CD4-positive, CD25-positive, alpha-beta regulatory T cell (primary cell): ENCODE data around the gene NPR3. TPM values are rescaled to one million over a fixed set of nuclear protein-coding genes. Genes with fewer than 3 reads are reported as not detected.
A peak's percentile ranks its signal among the peaks of the same experiment; 100 is the strongest.

Experiments
- ATAC-seq, 2 donors: fragments of 150-1000 bp; cut with Tn5 transposase; one replicate each; pipeline ENCODE4 v1.10.0; 2021; ENCODE audit warnings: low read depth in 2 of 2, moderate number of reproducible peaks in 2 of 2, moderate library complexity in 1 of 2
- DNase-seq, 3 donors: peaks; one replicate each; pipeline versions ENCODE4 v3.0.0 to v3.0.0-alpha.2; 2012 to 2022; ENCODE audit warnings: mixed read lengths in 1 of 3
- H3K27ac ChIP-seq: one replicate; pipeline ENCODE4 v1.7.0; 2013; ENCODE audit warnings: mild to moderate bottlenecking, low read length; ENCODE audit not compliant: insufficient read depth, poor library complexity, severe bottlenecking
- H3K27me3 ChIP-seq: one replicate; pipeline ENCODE4 v1.7.0; 2013; ENCODE audit warnings: low read length; ENCODE audit not compliant: control insufficient read depth, insufficient read depth
- H3K36me3 ChIP-seq: one replicate; pipeline ENCODE4 v1.7.0; 2013; ENCODE audit warnings: mild to moderate bottlenecking, low read length, moderate library complexity; ENCODE audit not compliant: control insufficient read depth, insufficient read depth
- H3K4me1 ChIP-seq: 2 replicates; pipeline ENCODE4 v1.7.0; 2013; ENCODE audit warnings: mild to moderate bottlenecking, low read length; ENCODE audit not compliant: insufficient read depth, control insufficient read depth, poor library complexity, severe bottlenecking
- H3K4me3 ChIP-seq: one replicate; pipeline ENCODE4 v1.7.0; 2013; ENCODE audit warnings: low read depth, mild to moderate bottlenecking, low read length, moderate library complexity
- H3K9me3 ChIP-seq, 2 experiments: 1 replicate in 1 of 2; 2 replicates in 1 of 2; pipeline ENCODE4 v1.7.0; 2013; ENCODE audit warnings: low read length in 2 of 2, mild to moderate bottlenecking in 1 of 2, moderate library complexity in 1 of 2; ENCODE audit not compliant: control insufficient read depth in 2 of 2
- H3K27ac Mint-ChIP-seq, 3 donors: one replicate each; pipeline ENCODE4 v1.8.0; 2020 to 2022; ENCODE audit warnings: mild to moderate bottlenecking in 3 of 3, mixed read lengths in 3 of 3, moderate library complexity in 2 of 3
- H3K27me3 Mint-ChIP-seq: one replicate; pipeline ENCODE4 v1.8.0; 2022; ENCODE audit warnings: mild to moderate bottlenecking, mixed read lengths
- H3K36me3 Mint-ChIP-seq: one replicate; pipeline ENCODE4 v1.8.0; 2020; ENCODE audit warnings: mixed read lengths
- H3K4me1 Mint-ChIP-seq, 4 donors: one replicate each; pipeline ENCODE4 v1.8.0; 2020 to 2022; ENCODE audit warnings: mixed read lengths in 4 of 4, mild to moderate bottlenecking in 1 of 4
- H3K4me3 Mint-ChIP-seq, 4 donors: one replicate each; pipeline ENCODE4 v1.8.0; 2020 to 2022; ENCODE audit warnings: mild to moderate bottlenecking in 4 of 4, mixed read lengths in 4 of 4, moderate library complexity in 3 of 4
- H3K9me3 Mint-ChIP-seq, 7 donors: one replicate each; pipeline ENCODE4 v1.8.0; 2020 to 2022; ENCODE audit warnings: mixed read lengths in 7 of 7, mild to moderate bottlenecking in 3 of 7, moderate library complexity in 2 of 7
- polyA plus RNA-seq, 4 donors: library from polyadenylated mRNA; unstranded; fragments of 300-500 nt; fragmentation: Illumina TruSeq; gene quantifications; one replicate each; pipeline ENCODE4 v1.2.3, GENCODE V29; 2021
- total RNA-seq: library from RNA; stranded (reverse); gene quantifications from one replicate; pipeline ENCODE4 v1.2.3, GENCODE V29; 2022

The NPR3 gene
- total and polyA plus RNA-seq, 5 donors from 2014 or later = 2.4 TPM; not detected in 4

DNA sequence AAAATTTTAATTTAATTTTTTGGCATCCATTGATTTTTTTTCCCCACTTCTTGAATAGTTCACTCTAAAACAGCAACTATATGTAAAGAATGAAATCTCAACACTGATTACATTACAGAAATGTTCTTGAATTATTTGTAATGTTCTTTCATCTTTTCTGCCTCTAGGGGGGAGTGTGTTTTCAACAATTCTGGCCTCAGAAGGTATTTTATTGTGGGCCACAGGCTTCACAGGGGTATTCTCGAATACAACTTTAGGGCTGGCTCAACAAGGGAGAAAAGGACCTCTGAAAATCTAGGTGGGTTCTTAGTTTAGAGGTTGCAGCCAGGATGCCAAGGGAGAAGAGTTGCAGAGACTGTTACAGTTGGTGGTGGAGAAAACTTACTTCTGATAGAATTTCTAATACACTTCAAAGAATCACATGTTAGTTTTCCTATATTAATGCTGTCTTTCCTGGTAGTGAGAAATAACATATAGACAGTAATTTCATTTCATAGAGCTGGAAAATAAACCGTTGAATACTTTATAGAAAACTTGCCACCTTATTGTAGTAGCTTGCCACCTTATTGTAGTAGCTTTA, 3.6 kb upstream of the NPR3 start:
- peaks cover 3% of the 10 kb centered on the region for H3K36me3 Mint-ChIP-seq
- Histone ChIP-seq H3K27ac (no peak overlapping the region), H3K4me3 (no peak overlapping the region), H3K4me1 (peaks cover 12% of the 10 kb centered on the region), H3K27me3 (peaks cover 1% of the 10 kb centered on the region), H3K36me3 (no peaks in the 10 kb centered on the region), H3K9me3 (no peaks in the 10 kb centered on the region)
- peaks cover 38% of the 10 kb centered on the region for H3K27me3 Mint-ChIP-seq
- no peak overlapping the region for H3K27ac Mint-ChIP-seq
- no peak for DNase-seq
- H3K9me3 Mint-ChIP-seq = peaks cover 0 to 6% (median 0%) of the 10 kb centered on the region in 7 donors
- ATAC-seq = no peak
- peaks cover 0 to 21% (median 10%) of the 10 kb centered on the region in 4 donors for H3K4me1 Mint-ChIP-seq
- H3K4me3 Mint-ChIP-seq = peak overlapping the region in 2 of 4 donors; percentile 37 to 47

DNA sequence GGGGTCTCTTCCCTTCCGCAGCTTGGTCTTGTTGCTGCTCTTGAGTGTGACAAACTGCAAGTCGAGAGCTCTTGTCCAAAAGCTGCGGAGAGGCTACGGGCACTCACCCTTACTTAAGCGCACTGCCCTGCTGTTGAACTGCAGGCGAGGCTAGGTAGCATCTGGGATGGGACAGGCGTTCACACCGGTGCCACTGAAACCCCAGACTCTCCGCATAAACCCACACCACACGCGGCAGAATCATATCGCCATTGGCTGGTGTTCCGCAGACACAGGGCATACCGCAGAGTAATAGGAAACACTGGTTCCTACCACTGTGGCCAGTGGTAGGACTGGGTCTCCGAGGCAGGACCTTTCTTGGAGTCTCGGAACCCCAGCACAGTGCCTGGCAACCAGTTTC, 2.2 kb upstream of the NPR3 start:
- H3K9me3 Mint-ChIP-seq = peaks cover 0 to 3% (median 0%) of the 10 kb centered on the region in 7 donors
- H3K4me3 ChIP-seq = no peak overlapping the region
- peaks cover 49% of the 10 kb centered on the region for H3K27me3 Mint-ChIP-seq
- no peaks in the 10 kb centered on the region for H3K9me3 ChIP-seq
- peaks cover 3% of the 10 kb centered on the region for H3K36me3 Mint-ChIP-seq
- no peak overlapping the region for H3K27ac ChIP-seq
- H3K4me1 ChIP-seq = peaks cover 12% of the 10 kb centered on the region
- H3K27ac Mint-ChIP-seq = no peak overlapping the region
- H3K36me3 ChIP-seq = no peaks in the 10 kb centered on the region
- DNase-seq (no peak), ATAC-seq (no peak)
- H3K4me3 Mint-ChIP-seq = peak overlapping the region in 3 of 4 donors; percentile 47 to 72 (median 55)
- peaks cover 1% of the 10 kb centered on the region for H3K27me3 ChIP-seq
- H3K4me1 Mint-ChIP-seq = peaks cover 0 to 26% (median 11%) of the 10 kb centered on the region in 4 donors

DNA sequence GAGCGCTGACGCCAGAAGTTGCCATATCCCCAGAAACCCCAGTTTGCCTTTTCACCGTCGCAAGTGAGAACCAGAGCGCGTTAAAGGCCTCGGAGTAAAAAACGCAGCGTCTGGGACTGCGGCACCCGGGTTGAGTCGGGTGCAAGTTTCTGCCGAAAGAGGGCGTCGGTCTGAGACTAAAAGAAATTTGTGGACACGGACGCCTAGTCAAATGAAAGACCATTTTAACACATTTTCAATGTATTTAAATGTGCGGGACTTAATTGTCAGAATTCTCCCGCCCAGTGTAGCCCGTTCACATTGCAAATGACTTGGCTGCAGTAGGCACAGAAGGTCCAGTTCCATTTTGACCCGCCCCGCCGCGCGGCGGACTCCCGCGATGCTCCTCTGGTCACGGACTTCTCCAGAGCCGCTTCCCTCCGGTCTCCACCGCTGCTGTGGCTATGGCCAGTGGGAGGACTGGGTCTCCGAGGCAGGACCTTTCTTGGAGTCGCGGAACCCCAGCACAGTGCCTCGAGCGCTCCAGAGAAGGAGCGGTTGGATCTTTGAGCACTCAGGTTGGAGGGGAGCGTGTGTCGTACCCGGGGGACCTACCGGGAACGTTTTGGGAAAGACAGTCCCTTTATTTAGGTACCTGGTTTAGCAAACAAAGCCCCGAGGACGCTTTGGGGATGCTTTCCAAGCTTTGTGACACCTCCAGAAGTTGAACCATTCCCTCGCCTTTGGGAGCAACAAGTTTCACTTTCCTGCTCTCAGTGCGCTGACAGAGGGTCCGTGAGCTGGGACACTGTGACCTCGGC, 1.2 kb upstream of the NPR3 start:
- no peak overlapping the region for H3K27ac ChIP-seq
- peaks cover 3% of the 10 kb centered on the region for H3K36me3 Mint-ChIP-seq
- peak overlapping the region; percentile 47 to 84 (median 64) for H3K4me3 Mint-ChIP-seq
- peaks cover 0 to 7% (median 0%) of the 10 kb centered on the region in 7 donors for H3K9me3 Mint-ChIP-seq
- H3K27me3 Mint-ChIP-seq = peaks cover 59% of the 10 kb centered on the region
- DNase-seq (peak in 1 of 3 donors; percentile 66), ATAC-seq (no peak)
- H3K27me3 ChIP-seq = peaks cover 4% of the 10 kb centered on the region
- no peak overlapping the region for H3K27ac Mint-ChIP-seq
- H3K4me3 ChIP-seq = peak overlapping the region; percentile 53
- H3K4me1 Mint-ChIP-seq = peaks cover 0 to 26% (median 11%) of the 10 kb centered on the region in 4 donors
- H3K4me1 ChIP-seq = peaks cover 12% of the 10 kb centered on the region
- H3K9me3 ChIP-seq = no peaks in the 10 kb centered on the region
- H3K36me3 ChIP-seq = no peaks in the 10 kb centered on the region

DNA sequence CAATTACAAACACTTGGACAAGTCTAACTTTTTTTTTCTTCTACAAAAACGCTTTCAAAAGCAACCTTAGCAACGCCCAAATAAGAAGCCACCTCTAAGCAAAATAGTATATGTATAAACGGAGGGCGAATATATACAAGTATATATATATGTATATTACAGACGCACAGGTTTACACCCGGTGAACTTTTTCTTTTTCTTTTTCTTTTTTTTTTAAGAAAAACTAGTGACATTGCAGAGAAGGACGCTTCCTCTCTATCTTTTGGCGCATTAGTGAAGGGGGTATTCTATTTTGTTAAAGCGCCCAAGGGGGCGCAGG, 200 bp downstream of the NPR3 start:
- H3K27me3 ChIP-seq = peaks cover 3% of the 10 kb centered on the region
- H3K4me3 Mint-ChIP-seq = peak overlapping the region in 3 of 4 donors; percentile 21 to 71 (median 33)

DNA sequence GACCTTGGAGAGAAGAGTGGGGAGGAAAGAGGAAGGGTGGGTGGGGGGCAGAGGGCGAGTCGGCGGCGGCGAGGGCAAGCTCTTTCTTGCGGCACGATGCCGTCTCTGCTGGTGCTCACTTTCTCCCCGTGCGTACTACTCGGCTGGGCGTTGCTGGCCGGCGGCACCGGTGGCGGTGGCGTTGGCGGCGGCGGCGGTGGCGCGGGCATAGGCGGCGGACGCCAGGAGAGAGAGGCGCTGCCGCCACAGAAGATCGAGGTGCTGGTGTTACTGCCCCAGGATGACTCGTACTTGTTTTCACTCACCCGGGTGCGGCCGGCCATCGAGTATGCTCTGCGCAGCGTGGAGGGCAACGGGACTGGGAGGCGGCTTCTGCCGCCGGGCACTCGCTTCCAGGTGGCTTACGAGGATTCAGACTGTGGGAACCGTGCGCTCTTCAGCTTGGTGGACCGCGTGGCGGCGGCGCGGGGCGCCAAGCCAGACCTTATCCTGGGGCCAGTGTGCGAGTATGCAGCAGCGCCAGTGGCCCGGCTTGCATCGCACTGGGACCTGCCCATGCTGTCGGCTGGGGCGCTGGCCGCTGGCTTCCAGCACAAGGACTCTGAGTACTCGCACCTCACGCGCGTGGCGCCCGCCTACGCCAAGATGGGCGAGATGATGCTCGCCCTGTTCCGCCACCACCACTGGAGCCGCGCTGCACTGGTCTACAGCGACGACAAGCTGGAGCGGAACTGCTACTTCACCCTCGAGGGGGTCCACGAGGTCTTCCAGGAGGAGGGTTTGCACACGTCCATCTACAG, 760 bp downstream of the NPR3 start:
- peaks cover 0 to 26% (median 11%) of the 10 kb centered on the region in 4 donors for H3K4me1 Mint-ChIP-seq
- H3K27me3 Mint-ChIP-seq = peaks cover 70% of the 10 kb centered on the region
- H3K9me3 ChIP-seq = no peaks in the 10 kb centered on the region
- H3K4me3 Mint-ChIP-seq = peak overlapping the region in 2 of 4 donors; percentile 21 to 71
- H3K4me1 ChIP-seq = peaks cover 12% of the 10 kb centered on the region
- no peak overlapping the region for H3K27ac Mint-ChIP-seq
- H3K4me3 ChIP-seq = no peak overlapping the region
- no peak for DNase-seq
- H3K27ac ChIP-seq = no peak overlapping the region
- no peaks in the 10 kb centered on the region for H3K36me3 ChIP-seq
- peaks cover 2% of the 10 kb centered on the region for H3K27me3 ChIP-seq
- H3K9me3 Mint-ChIP-seq = peaks cover 0 to 7% (median 0%) of the 10 kb centered on the region in 7 donors
- peaks cover 3% of the 10 kb centered on the region for H3K36me3 Mint-ChIP-seq
- no peak for ATAC-seq

More for the DNA sequence above, 200 bp downstream of the NPR3 start:
- Mint-ChIP-seq H3K4me1 (peaks cover 0 to 26% (median 11%) of the 10 kb centered on the region in 4 donors), H3K27me3 (peaks cover 69% of the 10 kb centered on the region), H3K36me3 (peaks cover 3% of the 10 kb centered on the region), H3K27ac (no peak overlapping the region), H3K9me3 (peaks cover 0 to 7% (median 0%) of the 10 kb centered on the region in 7 donors)
- Histone ChIP-seq H3K4me3 (no peak overlapping the region), H3K27ac (no peak overlapping the region), H3K4me1 (peaks cover 12% of the 10 kb centered on the region), H3K9me3 (no peaks in the 10 kb centered on the region), H3K36me3 (no peaks in the 10 kb centered on the region)
- DNase-seq (no peak), ATAC-seq (no peak)

DNA sequence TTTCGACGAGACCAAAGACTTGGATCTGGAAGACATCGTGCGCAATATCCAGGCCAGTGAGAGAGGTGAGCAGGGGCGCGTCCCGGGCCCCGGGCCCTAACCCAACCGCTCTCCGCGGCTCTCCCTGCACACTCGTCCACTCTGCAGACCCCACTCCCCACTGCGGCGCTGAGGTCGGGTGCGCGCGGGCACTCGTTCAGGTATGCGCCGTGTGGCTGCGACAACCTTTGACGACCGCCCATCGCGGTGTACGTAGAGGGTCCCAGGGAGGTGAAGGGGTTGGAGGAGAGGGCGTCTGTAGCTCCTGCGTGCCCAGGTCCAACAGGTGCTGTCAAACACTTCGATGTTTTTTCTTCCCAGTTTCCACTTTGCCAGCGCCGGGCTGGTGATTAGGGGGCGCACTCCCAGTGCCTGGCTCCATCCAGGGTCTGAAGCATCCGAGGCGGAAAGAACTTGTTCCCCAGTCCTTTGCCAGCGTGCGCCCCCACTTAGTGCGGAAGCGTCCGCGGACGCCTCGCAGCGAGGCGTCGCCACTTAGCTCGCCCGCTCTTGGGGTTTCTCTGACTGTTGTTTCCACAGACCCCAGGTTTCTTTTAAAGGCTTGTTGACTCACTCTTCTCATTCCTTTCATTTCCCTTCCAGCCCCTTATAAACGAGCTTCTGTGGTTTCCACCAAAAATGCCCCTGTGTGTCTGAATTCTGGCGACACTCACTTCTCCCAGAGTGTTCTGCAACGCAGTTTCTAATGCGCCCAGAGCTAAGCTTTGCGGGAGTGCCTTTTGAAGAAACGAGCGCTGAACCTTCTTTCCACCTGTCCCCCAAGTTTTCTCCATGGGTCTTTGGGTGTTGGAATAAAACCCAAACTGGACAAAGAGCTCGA, 1.6 kb downstream of the NPR3 start:
- peak overlapping the region in 1 of 3 donors; percentile 38 for H3K27ac Mint-ChIP-seq
- peaks cover 66% of the 10 kb centered on the region for H3K27me3 Mint-ChIP-seq
- Histone ChIP-seq H3K4me1 (peaks cover 12% of the 10 kb centered on the region), H3K4me3 (no peak overlapping the region), H3K27me3 (peaks cover 2% of the 10 kb centered on the region), H3K36me3 (no peaks in the 10 kb centered on the region), H3K9me3 (no peaks in the 10 kb centered on the region), H3K27ac (no peak overlapping the region)
- peaks cover 0 to 7% (median 0%) of the 10 kb centered on the region in 7 donors for H3K9me3 Mint-ChIP-seq
- DNase-seq (no peak), ATAC-seq (no peak)
- H3K4me3 Mint-ChIP-seq = peak overlapping the region in 3 of 4 donors; percentile 54 to 69 (median 66)
- peaks cover 0 to 26% (median 11%) of the 10 kb centered on the region in 4 donors for H3K4me1 Mint-ChIP-seq
- peaks cover 3% of the 10 kb centered on the region for H3K36me3 Mint-ChIP-seq

GRCh38 chr5:32713361-32713769, 2.2 kb downstream of the NPR3 start:
- Histone ChIP-seq H3K9me3 (no peaks in the 10 kb centered on the region), H3K4me3 (no peak overlapping the region), H3K27me3 (peaks cover 2% of the 10 kb centered on the region), H3K27ac (no peak overlapping the region), H3K36me3 (no peaks in the 10 kb centered on the region), H3K4me1 (peaks cover 12% of the 10 kb centered on the region)
- no peak for ATAC-seq
- H3K36me3 Mint-ChIP-seq = peaks cover 3% of the 10 kb centered on the region
- H3K27me3 Mint-ChIP-seq = peaks cover 71% of the 10 kb centered on the region
- peaks cover 0 to 10% (median 0%) of the 10 kb centered on the region in 7 donors for H3K9me3 Mint-ChIP-seq
- peak overlapping the region in 1 of 4 donors; percentile 66 for H3K4me3 Mint-ChIP-seq
- H3K27ac Mint-ChIP-seq = no peak overlapping the region
- no peak for DNase-seq
- H3K4me1 Mint-ChIP-seq = peaks cover 0 to 26% (median 11%) of the 10 kb centered on the region in 4 donors
